GM12878 (cell line): ENCODE results near the gene MZT2A. TPM values are rescaled to one million over a fixed set of nuclear protein-coding genes. Genes with fewer than 3 reads are reported as not detected.
A peak's percentile ranks its signal among the peaks of the same experiment; 100 is the strongest.
"Not testable (repeated sequence)": the region's sequence is repeated elsewhere in the genome, so short reads cannot be mapped to it uniquely, and the experiment has no call there.

Experiments used
- ATAC-seq: fragments of 200-7000 bp; cut with Tn5 transposase; 3 replicates; pipeline ENCODE4 v1.9.1; 2020; ENCODE audit warnings: mild to moderate bottlenecking, moderate library complexity
- BruUV-seq: library from RNA; stranded (reverse); fragments of 400-500 nt; replicated peaks from 2 replicates; lab custom pipeline; 2021; lab: Mats Ljungman, UMichigan
- CTCF ChIA-PET: fragments of 300-600 bp; sonication (Branson Sonifier 250); formaldehyde crosslinking; extraction: SDS; loops from one replicate; lab custom pipeline; 2021; ENCODE audit warnings: inconsistent platforms; lab: Yijun Ruan, JAX
- POLR2A ChIA-PET: fragments of 350-600 bp; formaldehyde crosslinking; extraction: SDS; loops from one replicate; lab custom pipeline; 2021; ENCODE audit warnings: inconsistent platforms; lab: Charles Lee
- RAD21 ChIA-PET: fragments of 300-600 bp; sonication (Branson Sonifier 250); formaldehyde crosslinking; loops from one replicate; lab custom pipeline; 2023; ENCODE audit warnings: antibody characterized with exemption; ENCODE audit not compliant: unreplicated experiment; lab: Charles Lee
- SMC1A ChIA-PET: fragments of 300-600 bp; sonication (Branson Sonifier 250); formaldehyde crosslinking; loops from one replicate; lab custom pipeline; 2023; ENCODE audit not compliant: unreplicated experiment, uncharacterized antibody; lab: Charles Lee
- DNase-seq: peaks from one replicate; pipeline ENCODE4 v3.0.0-alpha.2; 2011; ENCODE audit warnings: low read depth, low spot score
- FAIRE-seq: peaks from 3 replicates; lab custom pipeline; 2011; peaks lifted over from hg19 to GRCh38; lab: Jason Lieb, UNC
- H2AFZ ChIP-seq: 2 replicates; pipeline ENCODE4 v1.6.0; 2011; ENCODE audit warnings: low read depth, low read length, control low read depth; ENCODE audit not compliant: control insufficient read depth
- H3K27ac ChIP-seq: 2 replicates; pipeline ENCODE4 v1.5.1; 2011; ENCODE audit warnings: control low read depth; ENCODE audit not compliant: control insufficient read depth, insufficient read depth
- H3K27me3 ChIP-seq, 2 experiments: replicated peaks in 1 of 2; 2 replicates each; pipeline versions ENCODE4 v1.6.0 to v1.6.1; 2011; ENCODE audit warnings: low read length in 1 of 2; ENCODE audit not compliant: control insufficient read depth in 2 of 2, insufficient read depth in 2 of 2
- H3K36me3 ChIP-seq, 2 experiments: 2 replicates each; pipeline ENCODE4 v1.5.1; 2011; ENCODE audit warnings: low read length in 1 of 2; ENCODE audit not compliant: control insufficient read depth in 2 of 2, insufficient read depth in 2 of 2
- H3K4me1 ChIP-seq: 2 replicates; pipeline ENCODE4 v1.6.1; 2011; ENCODE audit warnings: mild to moderate bottlenecking, low read length, moderate library complexity, mixed read lengths; ENCODE audit not compliant: control insufficient read depth, insufficient read depth
- H3K4me2 ChIP-seq: 2 replicates; pipeline ENCODE4 v1.6.0; 2011; ENCODE audit warnings: control low read depth; ENCODE audit not compliant: control insufficient read depth, insufficient read depth
- H3K4me3 ChIP-seq: fragments of 200-600 bp; sonication (generic); 2 replicates; pipeline ENCODE4 v1.5.1; 2016
- H3K79me2 ChIP-seq: 2 replicates; pipeline ENCODE4 v1.6.0; 2011; ENCODE audit warnings: low read length; ENCODE audit not compliant: control insufficient read depth, insufficient read depth
- H3K9ac ChIP-seq: 2 replicates; pipeline ENCODE4 v1.8.0; 2011; ENCODE audit warnings: low read length, control low read depth, mixed read lengths; ENCODE audit not compliant: control insufficient read depth, insufficient read depth
- H3K9me3 ChIP-seq: replicated peaks from 3 replicates; pipeline ENCODE4 v1.5.1; 2011; ENCODE audit warnings: mild to moderate bottlenecking, low read length; ENCODE audit not compliant: control insufficient read depth, insufficient read depth
- H4K20me1 ChIP-seq: 2 replicates; pipeline ENCODE4 v1.6.0; 2011; ENCODE audit not compliant: control insufficient read depth, insufficient read depth
- BACH1 ChIP-seq: fragments of 450-650 bp; IDR thresholded peaks from 2 replicates; pipeline ENCODE4 v1.6.1; 2017; ENCODE audit warnings: mild to moderate bottlenecking, borderline replicate concordance
- DPF2 ChIP-seq: fragments of 450-650 bp; IDR thresholded peaks from 2 replicates; pipeline ENCODE4 v1.6.1; 2017; ENCODE audit warnings: mild to moderate bottlenecking
- EED ChIP-seq: sonication (generic); IDR thresholded peaks from 2 replicates; pipeline ENCODE4 v1.6.1; 2016; ENCODE audit warnings: antibody characterized with exemption, low read depth
- HCFC1 ChIP-seq: fragments of 150-350 bp; IDR thresholded peaks from 2 replicates; pipeline ENCODE4 v1.6.1; 2014; ENCODE audit warnings: low read length
- IKZF2 ChIP-seq, 2 experiments: fragments of 450-650 bp; IDR thresholded peaks; 2 replicates each; pipeline ENCODE4 v1.6.1; 2017; ENCODE audit warnings: mild to moderate bottlenecking in 2 of 2, moderate library complexity in 2 of 2
- JUNB ChIP-seq: IDR thresholded peaks from 2 replicates; pipeline ENCODE4 v1.6.1; 2016; ENCODE audit warnings: antibody characterized with exemption, mild to moderate bottlenecking
- MEF2B ChIP-seq: fragments of 450-650 bp; IDR thresholded peaks from 2 replicates; pipeline ENCODE4 v1.6.1; 2018; ENCODE audit warnings: mild to moderate bottlenecking, moderate library complexity; ENCODE audit not compliant: partially characterized antibody, poor library complexity, severe bottlenecking
- MLLT1 ChIP-seq: fragments of 450-650 bp; IDR thresholded peaks from 2 replicates; pipeline ENCODE4 v1.6.1; 2016; ENCODE audit warnings: mild to moderate bottlenecking
- MTA2 ChIP-seq: fragments of 450-650 bp; IDR thresholded peaks from 2 replicates; pipeline ENCODE4 v1.6.1; 2016; ENCODE audit warnings: low read depth, mild to moderate bottlenecking, moderate library complexity
- RB1 ChIP-seq: fragments of 450-650 bp; formaldehyde crosslinking; IDR thresholded peaks from 2 replicates; pipeline ENCODE4 v1.6.1; 2017; ENCODE audit warnings: mild to moderate bottlenecking, borderline replicate concordance
- RUNX3 ChIP-seq: IDR thresholded peaks from 2 replicates; pipeline ENCODE4 v1.6.1; 2012; ENCODE audit warnings: low read length, inconsistent platforms
- SPI1 ChIP-seq: IDR thresholded peaks from 2 replicates; pipeline ENCODE4 v1.6.1; 2011; ENCODE audit warnings: low read depth, mild to moderate bottlenecking, low read length, moderate library complexity, borderline replicate concordance; ENCODE audit not compliant: insufficient read depth
- WGBS: methylation state at CpG from one replicate; pipeline ENCODE4 v1.1.6; 2016; ENCODE audit warnings: low lambda C conversion rate; ENCODE audit not compliant: insufficient replicate concordance, insufficient coverage; ENCODE audit errors: missing lambda C conversion rate; 5-methylcytosine and 5-hydroxymethylcytosine counted together
- in situ Hi-C: fragments of 300-500 bp; cut with MboI; formaldehyde crosslinking; loops from 9 replicates; pipeline ENCODE4 v1.14.3; 2018; ENCODE audit warnings: mixed read lengths
- intact Hi-C: fragments of 100-400 bp; cut with micrococcal nuclease; formaldehyde crosslinking; loops from one replicate; pipeline ENCODE4 v1.14.2; 2022; ENCODE audit not compliant: unreplicated experiment
- polyA plus RNA-seq, 11 experiments: library from polyadenylated mRNA; depleted of rRNA in 4 of 11; unstranded in 6 of 11; stranded (reverse) in 5 of 11; fragments of >200 nt; fragmentation: Nextera tagmentation in 4 of 11; fragmentation: Illumina TruSeq in 1 of 11; extraction: Ambion mirVana in 4 of 11; extraction: Trizol in 1 of 11; gene quantifications; 1 replicate in 1 of 11; 2 replicates in 10 of 11; pipeline versions ENCODE4 v1.2.1 to v1.2.3, GENCODE V29; 2011 to 2016; ENCODE audit warnings: inconsistent platforms in 2 of 11, missing spikeins in 2 of 11, low read depth in 1 of 11
- total RNA-seq, 4 experiments: library from RNA; depleted of rRNA in 3 of 4; stranded (reverse); fragments of >200 nt in 3 of 4; fragmentation: Illumina TruSeq in 1 of 4; extraction: Trizol in 1 of 4; gene quantifications; 2 replicates each; pipeline versions ENCODE4 v1.2.1 to v1.2.3, GENCODE V29; 2013 to 2021

Gene MZT2A
- total and polyA plus RNA-seq, 10 of the 15 experiments (the other 5 are each of a cell fraction or from before 2014, with no cell fraction given) = 6.3 to 325 (median 151) TPM

- in situ Hi-C loops (loop anchor here (5.0 kb wide), 1 partner anchor 1393 kb away; no protein-coding TSS in a partner anchor), intact Hi-C loops (loop anchor here (5.0 kb wide), 1 partner anchor 118 kb away; no protein-coding TSS in a partner anchor)
- peak overlapping the region; percentile 75 for H3K27ac ChIP-seq
- H2AFZ ChIP-seq, H3K4me1 ChIP-seq, H3K9ac ChIP-seq, H3K9me3 ChIP-seq, H3K36me3 ChIP-seq, H3K4me2 ChIP-seq, POLR2A ChIA-PET, H3K79me2 ChIP-seq, H3K27me3 ChIP-seq, FAIRE-seq, ATAC-seq, H4K20me1 ChIP-seq, DNase-seq: not testable (repeated sequence)
- 0 out of 2 replicates have a peak, but pooled peaks have one; percentile 25 for TF ChIP-seq DPF2
- TF ChIP-seq MTA2 = peak; percentile 7; the same call in 1 of the 2 replicates
- ChIA-PET CTCF (interaction anchor here (4.1 kb wide), 1 partner anchor 37 kb away, joined by 25 read pairs; the partner anchor contains the start of gene MZT2A), RAD21 (interaction anchor here (1.5 kb wide), 1 partner anchor 138 kb away, joined by 3 read pairs; no protein-coding TSS in a partner anchor), SMC1A (interaction anchor here (1.0 to 1.6 kb wide), 2 partner anchors 8 to 436 kb away, joined by 3 to 4 read pairs; partner anchors contain the start of gene FAM168B)
- peak overlapping the region; percentile 55; the same call in 1 of the 2 replicates for H3K4me3 ChIP-seq
- BruUV-seq = TSS peak; percentile 77
- 68% methylated on average over 5 of the region's 5 CpGs for WGBS
Measured at GRCh38 chr2:131529864-131530445, 37.8 kb upstream of the MZT2A start.

DNA sequence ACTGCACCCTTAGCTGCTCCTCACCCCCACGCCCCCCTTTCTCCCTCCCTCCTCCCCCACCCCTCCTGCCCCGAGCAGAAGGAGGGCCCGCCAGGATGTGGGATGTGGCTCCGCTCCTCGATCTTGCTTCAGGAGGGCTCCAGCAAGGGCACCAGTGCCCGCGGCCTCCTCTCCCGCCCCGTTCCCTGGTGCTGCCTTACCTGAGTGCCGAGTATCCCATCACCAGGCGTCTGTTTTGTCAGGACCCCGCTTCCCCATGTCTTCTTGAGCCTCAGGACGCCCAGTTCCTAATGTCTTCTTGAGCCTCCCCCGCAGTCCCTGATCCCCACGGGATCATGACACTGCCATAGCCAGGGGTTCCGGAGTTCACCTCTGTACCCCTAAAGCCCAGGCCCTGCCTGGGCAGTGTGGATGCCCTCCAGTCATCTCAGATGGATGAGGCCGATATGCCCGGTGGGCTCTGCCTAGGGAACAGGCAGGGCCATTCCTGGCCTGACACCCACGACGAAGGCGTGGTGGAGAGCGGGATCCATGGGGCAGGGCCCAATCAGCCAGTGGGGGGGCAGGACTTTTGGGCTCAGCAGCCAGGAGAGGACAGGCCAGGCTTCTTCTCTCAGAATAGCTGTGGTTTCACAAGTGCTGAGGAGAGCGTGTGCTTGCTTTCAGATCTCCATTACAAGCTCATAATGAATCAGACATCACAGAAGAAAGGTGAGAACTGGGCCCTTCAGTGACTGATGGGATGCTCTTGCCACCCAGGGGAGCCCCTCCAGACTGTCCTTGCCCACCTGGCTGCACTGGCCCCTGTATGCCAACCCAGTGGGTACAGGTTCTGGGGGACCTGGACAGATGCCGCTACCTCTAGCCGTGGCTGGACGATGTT, 37.0 kb upstream of the MZT2A start:
- not testable (repeated sequence) for H3K79me2 ChIP-seq, H3K9me3 ChIP-seq, H3K4me1 ChIP-seq, BruUV-seq, H4K20me1 ChIP-seq, H3K36me3 ChIP-seq, H3K27me3 ChIP-seq
- POLR2A ChIA-PET = interaction anchor here (1.1 kb wide), 1 partner anchor 153 kb away, joined by 4 read pairs; no protein-coding TSS in a partner anchor
- 0 out of 2 replicates have a peak overlapping the region, but pooled peaks have one; percentile 5 for H2AFZ ChIP-seq
- in situ Hi-C loops = loop anchor here (5.0 kb wide), 1 partner anchor 1392 kb away; no protein-coding TSS in a partner anchor
- peak overlapping the region; percentile 55 for H3K4me3 ChIP-seq
- H3K4me2 ChIP-seq = peak overlapping the region; percentile 75
- FAIRE-seq (peak; percentile 98), ATAC-seq (peak; percentile 77), DNase-seq (peak; percentile 32)
- intact Hi-C loops = loop anchor here (5.0 kb wide), 1 partner anchor 117 kb away; no protein-coding TSS in a partner anchor
- RAD21 ChIA-PET = interaction anchor here (0.7 to 1.5 kb wide), 2 partner anchors 36 to 138 kb away, joined by 3 read pairs; no protein-coding TSS in a partner anchor
- H3K9ac ChIP-seq = peak overlapping the region; percentile 39; the same call in 1 of the 2 replicates
- CTCF ChIA-PET = interaction anchor here (1.3 to 4.1 kb wide), 3 partner anchors 31 to 116 kb away, joined by 3 to 25 read pairs (median 6); partner anchors contain the start of gene MZT2A
- SMC1A ChIA-PET = interaction anchor here (1.0 to 1.6 kb wide), 2 partner anchors 9 to 436 kb away, joined by 3 to 4 read pairs; partner anchors contain the start of gene FAM168B
- peak overlapping the region; percentile 75 for H3K27ac ChIP-seq
- 45% methylated on average over 21 of the region's 26 CpGs for WGBS
- TF ChIP-seq EED (peak; percentile 23; the same call in 1 of the 2 replicates), RB1 (0 out of 2 replicates have a peak, but pooled peaks have one; percentile 31), SPI1 (peak; percentile 53; the same call in 1 of the 2 replicates), JUNB (peak; percentile 50), MLLT1 (peak; percentile 56), MEF2B (peak; percentile 68), HCFC1 (0 out of 2 replicates have a peak, but pooled peaks have one; percentile 10), RUNX3 (peak; percentile 83), BACH1 (peak; percentile 32; the same call in 1 of the 2 replicates), IKZF2 (IDR thresholded peaks at IDR 0.05) (peak; percentile 53 to 68; a peak in 2 of 4 replicates)
